SH-SY5Y (cell line): ENCODE results near the gene VIPR1.

Experiments used
- GATA2 ChIP-seq: IDR thresholded peaks from 2 replicates; pipeline ENCODE4 v1.6.1; 2011; ENCODE audit warnings: mild to moderate bottlenecking, low read depth, low read length
- GATA3 ChIP-seq: IDR thresholded peaks from 2 replicates; pipeline ENCODE4 v1.6.1; 2011; ENCODE audit warnings: low read depth, mild to moderate bottlenecking, low read length, moderate library complexity

- TF ChIP-seq GATA3 (no peak), GATA2 (no peak)
Observed at GRCh38 chr3:42544492-42545283, 42.2 kb downstream of the VIPR1 start.
